Naive thymus-derived CD8-positive, alpha-beta T cell (primary cell): ENCODE data around the gene OR2A7. TPM values are rescaled to one million over a fixed set of nuclear protein-coding genes. Genes with fewer than 3 reads are reported as not detected.
"Not testable (repeated sequence)": the region's sequence is repeated elsewhere in the genome, so short reads cannot be mapped to it uniquely, and the experiment has no call there.

Experiments used
- ATAC-seq, 2 donors: fragments of 150-1000 bp; cut with Tn5 transposase in 1 of 2; sonication (Bioruptor Pico), chemical (Tn5 transposase) in 1 of 2; 1 replicate in 1 of 2; 2 replicates in 1 of 2; pipeline ENCODE4 v1.10.0; 2021; ENCODE audit warnings: mild to moderate bottlenecking in 2 of 2, moderate library complexity in 2 of 2
- POLR2A ChIA-PET: fragments of 350-600 bp; sonication (Branson Sonifier 250); formaldehyde crosslinking; loops from one replicate; lab custom pipeline; 2021; ENCODE audit warnings: antibody characterized with exemption; lab: Charles Lee
- DNase-seq, 10 donors: peaks; one replicate each; pipeline versions ENCODE4 v3.0.0 to v3.0.0-alpha.2; 2020 to 2022
- H3K27ac Mint-ChIP-seq, 10 donors: one replicate each; pipeline ENCODE4 v1.8.0; 2020 to 2022; ENCODE audit warnings: mild to moderate bottlenecking in 10 of 10, mixed read lengths in 10 of 10, moderate library complexity in 4 of 10, inconsistent platforms in 1 of 10
- H3K27me3 Mint-ChIP-seq, 5 donors: one replicate each; pipeline ENCODE4 v1.8.0; 2021 to 2022; ENCODE audit warnings: mixed read lengths in 5 of 5
- H3K36me3 Mint-ChIP-seq, 3 donors: one replicate each; pipeline ENCODE4 v1.8.0; 2020 to 2022; ENCODE audit warnings: mixed read lengths in 3 of 3, mild to moderate bottlenecking in 2 of 3, inconsistent platforms in 1 of 3
- H3K4me1 Mint-ChIP-seq, 4 donors: one replicate each; pipeline ENCODE4 v1.8.0; 2021 to 2022; ENCODE audit warnings: mixed read lengths in 4 of 4
- H3K4me3 Mint-ChIP-seq, 10 donors: one replicate each; pipeline ENCODE4 v1.8.0; 2020 to 2022; ENCODE audit warnings: mild to moderate bottlenecking in 10 of 10, mixed read lengths in 10 of 10, moderate library complexity in 6 of 10, inconsistent platforms in 1 of 10
- H3K9me3 Mint-ChIP-seq, 9 donors: one replicate each; pipeline ENCODE4 v1.8.0; 2020 to 2022; ENCODE audit warnings: mixed read lengths in 9 of 9, mild to moderate bottlenecking in 3 of 9, inconsistent platforms in 1 of 9, moderate library complexity in 1 of 9
- polyA plus RNA-seq, 3 donors: library from polyadenylated mRNA; unstranded; fragments of 300-500 nt; fragmentation: Illumina TruSeq; gene quantifications; one replicate each; pipeline ENCODE4 v1.2.3, GENCODE V29; 2021
- total RNA-seq, 8 experiments: library from RNA in 2 of 8; stranded (reverse) in 2 of 8; gene quantifications; one replicate each; pipeline ENCODE4 v1.2.3 and lab custom pipeline; 2021 to 2026

OR2A7 gene
- total and polyA plus RNA-seq, 5 experiments from 2014 or later = 0.23 to 5.9 (median 0.74) TPM

DNA sequence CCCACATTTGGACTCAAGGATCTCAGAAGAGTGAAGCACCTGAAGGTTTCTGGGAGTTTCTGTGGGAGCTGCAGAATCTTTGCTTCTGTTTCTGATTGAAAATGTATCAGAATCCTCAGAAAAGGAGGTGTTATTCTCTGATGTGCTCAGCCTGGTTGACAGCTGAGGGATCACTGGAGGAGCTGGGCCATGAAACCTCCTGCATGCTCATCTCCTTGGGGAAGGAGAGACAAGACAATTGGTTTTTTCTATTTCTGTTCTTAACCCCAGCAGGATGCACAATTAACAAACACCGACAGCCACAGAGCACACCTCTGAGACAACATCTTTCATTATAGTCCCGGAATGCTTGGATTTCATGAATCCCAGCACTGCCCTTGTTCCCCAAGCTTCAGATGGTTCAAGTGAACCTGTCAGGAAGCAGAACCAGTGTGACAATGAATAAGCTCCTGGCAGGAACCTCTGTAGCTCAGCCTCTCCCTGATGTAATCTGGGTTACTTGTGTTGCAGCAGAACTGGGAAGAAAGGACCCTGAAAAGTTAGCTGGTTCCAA, 26.0 kb downstream of the OR2A7 start:
- POLR2A ChIA-PET, H3K9me3 Mint-ChIP-seq, ATAC-seq, H3K27ac Mint-ChIP-seq, H3K4me1 Mint-ChIP-seq, H3K27me3 Mint-ChIP-seq, H3K4me3 Mint-ChIP-seq, DNase-seq, H3K36me3 Mint-ChIP-seq: not testable (repeated sequence)

DNA sequence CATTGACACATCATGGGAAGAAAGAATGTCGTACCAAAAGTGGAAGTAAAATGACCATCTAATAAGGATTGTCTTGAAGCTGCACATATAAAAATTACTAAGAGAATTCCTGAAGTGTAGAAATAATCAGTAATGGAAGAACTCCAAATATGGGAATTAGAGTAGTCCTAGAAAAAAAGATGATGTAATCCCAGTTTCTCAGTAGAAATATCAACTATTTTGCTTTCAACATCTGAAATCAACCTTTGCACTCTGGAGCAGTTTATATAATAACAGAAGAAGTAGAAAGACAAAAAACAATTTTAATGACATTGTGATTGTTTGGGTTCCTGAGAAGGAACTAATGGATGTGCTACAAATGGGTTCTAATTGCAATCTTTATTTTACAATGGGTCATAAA, 31.6 kb downstream of the OR2A7 start:
- H3K36me3 Mint-ChIP-seq, POLR2A ChIA-PET, H3K4me3 Mint-ChIP-seq, DNase-seq, H3K9me3 Mint-ChIP-seq, H3K4me1 Mint-ChIP-seq, ATAC-seq, H3K27me3 Mint-ChIP-seq, H3K27ac Mint-ChIP-seq: not testable (repeated sequence)

DNA sequence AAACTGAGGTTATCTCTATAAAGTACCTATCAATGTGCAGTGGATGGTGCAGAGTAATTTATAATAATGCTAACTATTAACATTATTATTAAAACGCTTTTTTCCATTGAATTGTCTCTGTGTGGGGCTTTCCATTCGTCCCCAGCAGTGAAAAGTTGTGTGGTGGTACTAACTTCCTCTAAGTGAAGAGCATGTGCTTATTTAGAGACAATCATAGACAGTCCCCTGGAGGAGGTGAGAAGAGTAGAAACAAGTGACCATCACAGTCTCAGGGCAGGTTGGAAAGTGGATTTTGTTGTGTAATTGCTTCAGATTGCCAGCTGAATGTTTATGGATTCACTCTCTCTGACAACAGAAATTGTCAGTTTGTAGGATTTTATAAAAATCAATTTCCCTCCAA, 33.6 kb downstream of the OR2A7 start:
- H3K27ac Mint-ChIP-seq, H3K36me3 Mint-ChIP-seq, DNase-seq, POLR2A ChIA-PET, H3K9me3 Mint-ChIP-seq, H3K27me3 Mint-ChIP-seq, ATAC-seq, H3K4me1 Mint-ChIP-seq, H3K4me3 Mint-ChIP-seq: not testable (repeated sequence)

DNA sequence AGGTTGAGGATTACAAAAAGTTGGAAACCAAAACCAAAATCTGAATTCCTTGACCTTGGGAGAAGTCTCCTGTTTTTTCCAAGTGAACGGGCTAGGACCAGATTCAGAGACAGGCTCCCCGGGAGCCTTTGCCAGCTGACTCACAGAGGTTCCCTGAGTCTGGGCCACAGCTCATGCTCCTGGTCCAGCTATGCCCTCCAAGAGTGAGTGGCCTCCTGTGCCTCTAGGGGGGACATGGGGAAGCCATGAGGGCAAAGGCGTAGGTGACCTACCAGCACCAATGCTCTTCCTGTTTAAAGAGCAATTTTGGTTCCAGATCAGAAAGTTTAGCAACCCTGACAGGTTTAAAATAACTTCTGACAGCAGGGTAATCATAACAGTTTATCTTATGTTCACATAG, 35.8 kb downstream of the OR2A7 start:
- DNase-seq, H3K4me3 Mint-ChIP-seq, H3K36me3 Mint-ChIP-seq, H3K27ac Mint-ChIP-seq, H3K4me1 Mint-ChIP-seq, H3K9me3 Mint-ChIP-seq, H3K27me3 Mint-ChIP-seq, ATAC-seq, POLR2A ChIA-PET: not testable (repeated sequence)

DNA sequence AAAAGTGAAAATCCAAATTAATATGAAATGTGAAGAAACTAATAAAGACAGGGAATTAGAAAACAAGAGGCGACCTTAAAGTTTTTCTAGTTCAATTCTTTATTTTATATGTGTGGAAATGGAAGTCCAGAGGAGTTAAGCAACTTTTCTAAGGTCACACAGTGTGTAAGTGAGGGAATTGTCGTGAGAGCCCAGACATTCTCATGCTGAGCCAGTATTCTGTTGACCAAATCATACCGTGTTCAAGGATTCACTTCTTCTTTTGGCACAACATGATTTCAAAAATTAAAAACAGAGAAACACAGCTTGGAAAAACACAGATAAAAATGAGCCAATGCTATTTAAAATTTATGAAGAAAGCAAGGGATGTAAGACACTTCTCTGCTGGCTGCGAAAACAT, 37.7 kb downstream of the OR2A7 start:
- H3K4me3 Mint-ChIP-seq, H3K27me3 Mint-ChIP-seq, DNase-seq, ATAC-seq, H3K9me3 Mint-ChIP-seq, H3K36me3 Mint-ChIP-seq, POLR2A ChIA-PET, H3K4me1 Mint-ChIP-seq, H3K27ac Mint-ChIP-seq: not testable (repeated sequence)

DNA sequence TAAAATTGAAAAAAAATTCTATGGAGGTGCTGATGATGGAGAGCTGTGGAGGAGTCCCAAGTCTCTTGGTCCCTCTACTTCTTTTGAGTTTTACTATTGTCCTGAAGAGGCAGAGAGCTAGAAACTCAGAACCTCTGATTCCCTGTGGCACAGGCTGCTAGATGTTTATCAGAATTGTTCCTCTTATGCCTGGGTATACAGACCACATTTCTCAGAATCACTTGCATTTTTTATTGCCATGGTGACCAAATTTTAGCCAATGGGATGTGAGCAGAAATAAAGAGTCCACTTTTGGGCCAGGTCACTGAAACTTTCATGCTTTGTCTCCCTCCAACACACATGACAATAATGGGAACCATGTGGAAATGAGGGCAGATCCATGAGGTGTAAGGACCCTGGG, 40.9 kb downstream of the OR2A7 start:
- H3K27me3 Mint-ChIP-seq, H3K9me3 Mint-ChIP-seq, H3K4me3 Mint-ChIP-seq, ATAC-seq, H3K36me3 Mint-ChIP-seq, H3K4me1 Mint-ChIP-seq, DNase-seq, H3K27ac Mint-ChIP-seq, POLR2A ChIA-PET: not testable (repeated sequence)

DNA sequence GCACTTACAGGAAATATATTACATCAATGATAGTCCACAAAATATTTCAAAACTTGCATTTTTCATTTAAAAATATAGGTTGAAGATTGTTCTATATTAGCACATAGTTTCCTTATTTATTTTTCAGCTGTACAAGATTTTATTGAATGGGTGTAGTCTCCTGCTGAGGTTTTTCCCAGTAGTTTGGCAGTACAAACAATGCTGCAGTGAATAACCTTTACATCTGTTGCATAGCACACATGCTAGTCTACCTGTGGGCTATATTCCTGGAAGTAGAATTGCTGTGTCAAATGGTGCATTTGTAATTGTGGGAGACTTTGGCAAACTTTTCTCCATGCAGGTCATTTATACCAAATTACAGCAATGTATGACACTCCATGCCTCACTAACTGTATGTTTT, 44.1 kb downstream of the OR2A7 start:
- H3K27ac Mint-ChIP-seq, H3K4me3 Mint-ChIP-seq: not testable (repeated sequence)

DNA sequence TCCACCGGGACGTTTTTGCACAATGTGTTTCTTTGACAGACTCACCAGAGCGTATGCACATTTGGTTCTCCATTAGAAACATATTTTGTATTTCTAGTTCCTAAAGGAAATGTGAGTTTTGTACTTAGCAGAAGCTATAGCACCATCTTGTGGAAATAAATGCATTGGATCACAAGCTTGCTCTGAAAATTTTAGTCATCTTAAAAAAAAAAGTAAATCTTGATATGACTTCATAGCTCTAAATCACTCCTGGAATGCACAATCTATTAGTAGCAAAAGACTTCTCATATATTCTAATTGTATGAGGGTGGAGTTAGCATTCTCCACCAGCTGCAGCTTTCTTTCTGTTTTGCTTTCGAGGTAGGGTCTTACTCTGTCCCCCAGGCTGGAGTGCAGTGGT, 45.4 kb downstream of the OR2A7 start:
- POLR2A ChIA-PET, DNase-seq, H3K9me3 Mint-ChIP-seq, H3K4me3 Mint-ChIP-seq, H3K27me3 Mint-ChIP-seq, H3K4me1 Mint-ChIP-seq, H3K36me3 Mint-ChIP-seq, H3K27ac Mint-ChIP-seq: not testable (repeated sequence)
- ATAC-seq = peak; percentile 22 to 41

More for the DNA sequence above, 44.1 kb downstream of the OR2A7 start:
- H3K27me3 Mint-ChIP-seq, ATAC-seq, H3K36me3 Mint-ChIP-seq, DNase-seq, H3K4me1 Mint-ChIP-seq, POLR2A ChIA-PET, H3K9me3 Mint-ChIP-seq: not testable (repeated sequence)

DNA sequence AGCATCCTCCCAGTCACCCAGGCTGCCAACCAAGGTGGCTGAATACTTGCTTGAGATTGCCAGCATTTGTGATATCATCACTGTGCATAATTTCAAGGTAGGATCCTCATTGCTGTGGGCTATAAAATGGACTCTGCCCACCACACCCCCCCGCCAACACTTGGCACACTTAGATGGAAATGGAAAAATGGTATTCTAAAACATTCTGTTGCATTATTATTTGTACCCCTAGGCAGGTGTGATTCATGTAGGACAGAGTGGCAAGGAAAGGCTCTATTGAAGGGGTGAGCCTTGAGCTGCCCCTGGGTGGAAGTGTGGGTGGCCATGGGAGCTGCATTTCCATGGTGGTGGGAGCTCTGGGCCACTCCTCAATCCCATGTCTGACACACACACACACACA, 46.0 kb downstream of the OR2A7 start:
- ATAC-seq, DNase-seq, POLR2A ChIA-PET, H3K9me3 Mint-ChIP-seq, H3K36me3 Mint-ChIP-seq, H3K4me3 Mint-ChIP-seq, H3K4me1 Mint-ChIP-seq, H3K27me3 Mint-ChIP-seq: not testable (repeated sequence)
- peak overlapping the region in 1 of 10 donors; percentile 57 for H3K27ac Mint-ChIP-seq

DNA sequence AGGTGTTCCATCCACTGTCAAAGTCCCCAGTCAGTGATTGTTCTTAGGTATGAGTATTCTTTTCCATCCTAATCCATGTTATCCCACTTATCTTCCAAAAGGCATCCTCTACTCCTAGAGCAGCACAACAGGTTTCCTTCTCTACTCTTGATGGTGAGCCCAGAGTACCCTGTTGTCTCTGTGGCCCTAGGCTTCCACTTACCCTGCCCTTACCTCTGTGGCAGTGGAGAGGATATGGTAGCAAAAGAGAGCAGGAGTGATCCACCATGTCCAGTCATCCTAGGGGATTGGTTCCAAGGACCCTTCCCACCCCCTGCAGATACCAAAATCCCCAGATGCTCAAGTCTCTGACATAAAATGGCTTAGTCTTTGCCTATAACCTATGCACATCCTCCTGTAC, 47.4 kb downstream of the OR2A7 start:
- H3K4me1 Mint-ChIP-seq, POLR2A ChIA-PET: not testable (repeated sequence)

More for the DNA sequence above, 47.4 kb downstream of the OR2A7 start:
- not testable (repeated sequence) for ATAC-seq, H3K36me3 Mint-ChIP-seq, H3K27me3 Mint-ChIP-seq, H3K27ac Mint-ChIP-seq, H3K4me3 Mint-ChIP-seq, H3K9me3 Mint-ChIP-seq, DNase-seq

Other genes starting within 250 kb of the OR2A7 start
- gene OR2A5, start 215.8 kb downstream of the OR2A7 start, total RNA-seq = not detected
- gene OR2A5, start 215.8 kb downstream of the OR2A7 start, polyA plus RNA-seq = under 1 TPM in 1 of 3 donors, not detected in 2; 0.05 TPM
- not detected for gene OR2A25, start 195.0 kb downstream of the OR2A7 start, total RNA-seq
- gene OR2A25, start 195.0 kb downstream of the OR2A7 start, polyA plus RNA-seq = not detected
- not detected for gene OR2A12, start 178.5 kb downstream of the OR2A7 start, total RNA-seq
- not detected for gene OR2A12, start 178.5 kb downstream of the OR2A7 start, polyA plus RNA-seq
- not detected for gene OR2A2, start 155.2 kb downstream of the OR2A7 start, total RNA-seq
- not detected for gene OR2A2, start 155.2 kb downstream of the OR2A7 start, polyA plus RNA-seq
- gene OR2A14, start 141.6 kb downstream of the OR2A7 start, total RNA-seq = not detected
- gene OR2A14, start 141.6 kb downstream of the OR2A7 start, polyA plus RNA-seq = not detected
- gene CTAGE4, start 81.3 kb downstream of the OR2A7 start, total RNA-seq = 1 to 10 TPM; 1.8 to 1.9 TPM
- gene CTAGE4, start 81.3 kb downstream of the OR2A7 start, polyA plus RNA-seq = under 1 TPM in 1 of 3 donors, not detected in 2; 0.44 TPM
- gene ARHGEF35, start 69.0 kb downstream of the OR2A7 start, total RNA-seq = 1 to 10 TPM; 4.2 to 5.0 TPM
- gene ARHGEF35, start 69.0 kb downstream of the OR2A7 start, polyA plus RNA-seq = 1 to 10 TPM in 2 of 3 donors, under 1 TPM in 1; 0.87 to 2.4 (median 2.4) TPM
- under 1 TPM in 1 of 2 experiments, not detected in 1; 0.16 TPM for gene OR2A42, start 25.2 kb downstream of the OR2A7 start, total RNA-seq
- gene OR2A42, start 25.2 kb downstream of the OR2A7 start, polyA plus RNA-seq = under 1 TPM in 1 of 3 donors, not detected in 2; 0.09 TPM
- gene CTAGE8, start 4.5 kb upstream of the OR2A7 start, total RNA-seq = 1 to 10 TPM; 1.2 to 1.3 TPM
- under 1 TPM in 1 of 3 donors, not detected in 2; 0.47 TPM for gene CTAGE8, start 4.5 kb upstream of the OR2A7 start, polyA plus RNA-seq
- not detected for gene OR2A1, start 47.6 kb upstream of the OR2A7 start, total RNA-seq
- under 1 TPM in 2 of 3 donors, not detected in 1; 0.55 to 0.76 TPM for gene OR2A1, start 47.6 kb upstream of the OR2A7 start, polyA plus RNA-seq
- 10 to 100 TPM; 11.9 to 12.9 TPM for gene ARHGEF5, start 90.6 kb upstream of the OR2A7 start, total RNA-seq
- 1 to 10 TPM in 1 of 3 donors, under 1 TPM in 2; 0.45 to 3.0 (median 0.66) TPM for gene ARHGEF5, start 90.6 kb upstream of the OR2A7 start, polyA plus RNA-seq
- not detected for gene NOBOX, start 138.9 kb upstream of the OR2A7 start, total RNA-seq
- gene NOBOX, start 138.9 kb upstream of the OR2A7 start, polyA plus RNA-seq = not detected